Fibroblast of skin of right quadriceps (primary cell): ENCODE measurements around the gene MAN1A1.

ENCODE experiments used
- DNase-seq: peaks from one replicate; pipeline ENCODE4 v3.0.0-alpha.2; 2013

MAN1A1 gene

GRCh38 chr6:119324718-119325117, 24.8 kb downstream of the MAN1A1 start:
- no peak for DNase-seq

- no peak for DNase-seq
These were observed 25.6 kb downstream of the MAN1A1 start for GRCh38 chr6:119323931-119324330.

- DNase-seq = no peak
These were observed 26.1 kb downstream of the MAN1A1 start for GRCh38 chr6:119323478-119323877.

- no peak for DNase-seq
These were observed 26.7 kb downstream of the MAN1A1 start for GRCh38 chr6:119322715-119323350.

DNA sequence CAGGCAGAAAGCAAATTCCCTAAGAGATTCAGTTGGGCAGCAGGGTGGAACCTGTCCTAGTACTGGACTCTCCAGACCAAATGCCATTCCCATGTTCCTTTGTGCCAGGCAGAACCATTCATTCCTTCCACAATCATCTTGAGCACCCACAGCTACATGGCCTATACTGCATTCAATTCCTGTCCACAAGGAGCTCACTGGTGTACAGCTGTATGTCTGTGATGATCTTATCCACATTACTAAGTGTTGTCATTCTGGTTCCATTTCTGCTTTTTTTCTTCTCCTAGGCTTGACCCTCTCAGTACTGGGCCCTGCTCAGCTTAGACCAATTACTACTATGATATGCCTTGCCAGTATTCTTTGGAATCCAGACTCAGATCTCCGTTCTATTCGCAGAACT, 27.5 kb downstream of the MAN1A1 start:
- DNase-seq = no peak

GRCh38 chr6:119319694-119320093, 29.9 kb downstream of the MAN1A1 start:
- DNase-seq = no peak

DNA sequence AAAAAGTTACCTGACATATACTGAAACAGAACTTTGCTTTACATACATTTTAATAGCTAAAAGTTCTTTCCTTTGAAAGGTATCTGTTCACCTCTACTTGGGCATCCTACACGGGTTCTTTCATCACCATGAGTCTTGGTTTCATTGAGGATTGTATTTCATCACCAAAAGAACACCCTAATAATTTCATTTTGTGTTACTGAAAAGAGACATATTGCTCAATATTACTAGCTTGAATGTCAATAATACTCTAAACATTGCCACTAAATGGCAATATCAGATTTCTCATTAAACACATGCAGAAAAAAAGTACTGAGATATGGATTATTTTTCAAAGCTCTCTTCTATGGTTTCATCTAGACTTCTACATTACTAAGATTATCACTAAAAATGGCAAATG, 30.8 kb downstream of the MAN1A1 start:
- DNase-seq = no peak

DNA sequence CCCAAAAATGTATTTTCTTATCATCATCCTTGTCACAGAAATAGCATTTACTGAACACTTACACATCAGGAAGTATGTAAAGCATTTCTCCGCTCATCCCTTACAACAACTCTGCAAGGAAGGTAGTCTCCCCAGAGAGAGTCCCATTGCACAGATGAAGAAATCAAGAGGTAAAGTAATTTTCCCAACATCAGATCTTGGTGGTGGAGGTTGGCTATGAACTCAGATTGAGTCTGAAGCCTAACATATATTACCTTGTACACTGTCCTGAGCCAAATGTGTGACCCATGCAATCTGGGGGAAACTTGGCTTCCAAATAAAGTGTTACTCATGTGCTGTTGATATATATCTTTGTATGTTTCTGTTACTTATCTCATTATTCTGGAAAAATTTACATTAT, 31.4 kb downstream of the MAN1A1 start:
- no peak for DNase-seq

DNA sequence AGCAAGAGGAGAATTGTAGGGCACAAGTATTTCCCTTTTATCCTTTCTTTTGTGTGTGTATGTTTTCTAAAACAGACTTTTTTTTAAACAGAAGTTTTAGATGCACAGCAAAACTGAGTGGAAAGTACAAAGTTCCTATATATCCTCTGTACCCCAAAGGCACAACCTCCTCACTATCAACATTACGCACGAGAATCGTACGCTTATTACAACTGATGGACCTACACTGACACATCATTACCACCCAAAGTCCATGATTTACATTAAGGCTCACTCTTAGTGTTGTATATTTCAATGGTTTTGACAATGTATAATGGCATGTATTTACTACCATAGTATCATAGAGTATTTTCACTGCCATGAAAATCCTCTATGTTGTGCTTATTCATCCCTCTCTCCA, 32.6 kb downstream of the MAN1A1 start:
- DNase-seq = no peak

- peak; percentile 10 for DNase-seq
These were observed 34.7 kb downstream of the MAN1A1 start for GRCh38 chr6:119314885-119315272.

GRCh38 chr6:119313937-119314884, 35.4 kb downstream of the MAN1A1 start:
- DNase-seq = peak; percentile 17

GRCh38 chr6:119312875-119313338, 36.7 kb downstream of the MAN1A1 start:
- no peak for DNase-seq

DNA sequence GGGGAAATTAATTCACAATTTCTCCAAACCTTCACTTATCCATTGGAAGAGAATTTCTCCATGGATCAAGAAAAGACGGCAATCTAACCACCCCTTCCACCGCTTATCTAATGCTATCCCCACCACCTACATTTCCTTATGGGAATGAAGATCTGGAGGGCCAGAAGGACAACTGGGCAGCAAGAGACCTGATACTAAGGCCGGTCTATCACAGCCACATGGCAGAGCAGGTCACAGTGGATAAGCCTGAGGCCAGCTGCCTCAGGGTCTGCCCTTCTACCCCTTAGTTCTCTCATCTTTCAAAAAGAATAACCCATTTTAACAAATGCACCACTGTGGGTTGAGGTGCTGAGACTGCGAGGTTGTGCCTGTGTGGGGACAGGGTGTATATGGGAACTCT, 37.1 kb downstream of the MAN1A1 start:
- DNase-seq = no peak

- DNase-seq = no peak
These were observed 37.9 kb downstream of the MAN1A1 start for GRCh38 chr6:119311514-119312142.

DNA sequence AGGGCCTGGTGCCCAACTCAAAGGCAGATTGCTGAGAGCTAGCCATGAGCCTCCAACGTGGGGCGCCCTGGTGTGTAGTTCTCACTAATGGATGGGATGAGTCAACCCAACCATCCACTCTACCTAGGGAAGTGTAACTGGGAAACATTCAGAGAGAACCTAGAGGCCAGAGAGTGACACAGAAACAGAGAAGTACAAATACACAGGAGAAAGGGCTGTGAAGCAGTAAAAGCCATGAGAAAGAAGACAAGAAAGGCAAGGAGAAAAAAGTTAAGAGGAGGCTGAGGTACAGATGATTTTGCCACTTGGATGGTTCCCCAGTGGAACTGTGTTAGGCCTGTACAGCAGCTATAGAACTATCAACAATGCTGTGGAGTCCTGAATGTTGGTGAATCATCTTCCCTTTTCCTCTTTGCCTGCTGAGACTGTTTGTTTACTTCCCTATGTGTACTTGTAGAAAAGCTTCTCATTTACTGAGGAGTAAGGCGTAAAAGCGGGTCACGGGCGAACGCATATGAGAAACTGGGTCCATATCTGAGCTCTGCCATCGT, 39.0 kb downstream of the MAN1A1 start:
- DNase-seq = peak; percentile 10

- peak; percentile 61 for DNase-seq
These were observed 40.4 kb downstream of the MAN1A1 start for GRCh38 chr6:119308991-119309657.

- peak; percentile 84 for DNase-seq
These were observed 41.5 kb downstream of the MAN1A1 start for GRCh38 chr6:119308048-119308570.

DNA sequence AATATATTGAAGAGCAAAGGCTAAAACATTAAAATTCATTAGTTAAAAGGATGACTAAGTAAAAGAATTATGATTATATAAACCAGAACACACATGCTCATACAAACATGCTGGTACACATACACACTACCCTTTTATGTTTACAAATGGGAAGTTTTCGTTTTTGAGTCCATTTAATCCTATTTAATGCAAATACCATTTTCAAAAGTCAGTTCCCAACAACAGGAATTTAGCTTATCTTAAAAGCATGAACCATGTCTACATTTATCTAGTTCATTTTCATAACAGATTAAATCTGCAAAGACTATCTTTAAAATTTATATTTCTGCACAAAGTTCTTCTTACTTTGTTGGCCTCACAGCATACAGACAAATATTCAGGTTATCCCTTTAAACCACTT, 42.5 kb downstream of the MAN1A1 start:
- no peak for DNase-seq

- DNase-seq = no peak
These were observed 43.1 kb downstream of the MAN1A1 start for GRCh38 chr6:119306396-119306968.

GRCh38 chr6:119303164-119303887, 46.2 kb downstream of the MAN1A1 start:
- DNase-seq = no peak

DNA sequence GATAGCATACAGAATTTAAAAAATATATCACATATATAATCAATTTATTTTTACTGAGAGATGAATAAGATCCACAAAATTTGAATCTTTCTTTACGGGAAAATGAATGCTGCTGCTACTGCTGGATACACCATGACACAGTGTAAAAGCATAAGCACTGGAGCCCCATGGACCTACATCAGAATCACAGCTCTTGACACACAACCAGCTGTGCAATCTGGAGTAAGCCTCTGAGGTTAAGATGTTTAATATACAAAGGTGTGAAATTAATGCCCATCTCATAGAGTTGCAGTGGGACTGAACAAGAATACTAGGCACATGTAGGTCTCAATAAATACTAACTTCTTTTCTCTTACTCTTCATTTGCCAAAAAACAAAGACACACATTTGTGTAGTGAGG, 48.1 kb downstream of the MAN1A1 start:
- DNase-seq = no peak
